Epithelial cell of proximal tubule (primary cell): Measurements from ENCODE around the gene SND1. TPM values are rescaled to one million over a fixed set of nuclear protein-coding genes. Genes with fewer than 3 reads are reported as not detected.

Experiments
- DNase-seq: peaks from one replicate; pipeline ENCODE4 v3.0.0-alpha.2; 2011; ENCODE audit warnings: low read depth
- H3K4me3 ChIP-seq: 2 replicates; pipeline ENCODE4 v1.5.1; 2011; ENCODE audit warnings: low read depth, mild to moderate bottlenecking, low read length
- total RNA-seq: library from RNA; depleted of rRNA; stranded (reverse); fragments of >200 nt; gene quantifications from 2 replicates; pipeline ENCODE4 v1.2.3, GENCODE V29; 2015
- TF ChIP-seq, protein P1 (sequence below): conservative IDR thresholded peaks from 2 replicates; pipeline ENCODE4 v1.5.1; 2012; ENCODE audit warnings: low read depth, mild to moderate bottlenecking, low read length

Gene SND1
- total RNA-seq, 1 donor from 2014 or later: 122 TPM

GRCh38 chr7:128059143-128059988 is 407.4 kb downstream of the SND1 start:
- no peak for DNase-seq
- H3K4me3 ChIP-seq: no peak overlapping the region
- TF ChIP-seq, protein P1, sequence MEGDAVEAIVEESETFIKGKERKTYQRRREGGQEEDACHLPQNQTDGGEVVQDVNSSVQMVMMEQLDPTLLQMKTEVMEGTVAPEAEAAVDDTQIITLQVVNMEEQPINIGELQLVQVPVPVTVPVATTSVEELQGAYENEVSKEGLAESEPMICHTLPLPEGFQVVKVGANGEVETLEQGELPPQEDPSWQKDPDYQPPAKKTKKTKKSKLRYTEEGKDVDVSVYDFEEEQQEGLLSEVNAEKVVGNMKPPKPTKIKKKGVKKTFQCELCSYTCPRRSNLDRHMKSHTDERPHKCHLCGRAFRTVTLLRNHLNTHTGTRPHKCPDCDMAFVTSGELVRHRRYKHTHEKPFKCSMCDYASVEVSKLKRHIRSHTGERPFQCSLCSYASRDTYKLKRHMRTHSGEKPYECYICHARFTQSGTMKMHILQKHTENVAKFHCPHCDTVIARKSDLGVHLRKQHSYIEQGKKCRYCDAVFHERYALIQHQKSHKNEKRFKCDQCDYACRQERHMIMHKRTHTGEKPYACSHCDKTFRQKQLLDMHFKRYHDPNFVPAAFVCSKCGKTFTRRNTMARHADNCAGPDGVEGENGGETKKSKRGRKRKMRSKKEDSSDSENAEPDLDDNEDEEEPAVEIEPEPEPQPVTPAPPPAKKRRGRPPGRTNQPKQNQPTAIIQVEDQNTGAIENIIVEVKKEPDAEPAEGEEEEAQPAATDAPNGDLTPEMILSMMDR: no peak

- no peak overlapping the region for H3K4me3 ChIP-seq
- DNase-seq: no peak
- TF ChIP-seq, protein P1: no peak
Measured at GRCh38 chr7:128060018-128060417, 408.0 kb downstream of the SND1 start.

DNA sequence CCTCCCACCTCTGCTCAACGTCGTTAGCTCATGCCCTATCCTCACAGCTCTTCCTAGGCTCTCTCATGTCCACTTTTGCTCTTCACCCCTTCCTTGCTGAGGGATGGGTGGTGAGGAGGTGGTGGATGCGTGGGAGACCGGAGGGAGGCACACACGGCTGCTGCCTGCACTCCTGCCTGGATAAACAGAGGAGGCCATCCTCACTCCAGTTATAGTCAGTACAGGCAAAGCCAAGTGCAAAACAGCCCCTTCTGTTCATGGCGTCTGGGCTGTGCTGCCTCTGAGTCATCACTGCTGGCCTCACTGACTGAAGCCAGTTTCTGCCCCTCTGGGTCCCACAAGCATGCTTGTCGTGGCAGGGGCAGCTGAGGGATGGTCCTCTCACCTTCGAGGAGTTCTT is 411.1 kb downstream of the SND1 start:
- DNase-seq: no peak
- TF ChIP-seq, protein P1: no peak
- H3K4me3 ChIP-seq: no peak overlapping the region

- TF ChIP-seq, protein P1: no peak
- no peak overlapping the region for H3K4me3 ChIP-seq
- DNase-seq: no peak
Measured at GRCh38 chr7:128065872-128066271, 413.9 kb downstream of the SND1 start.

- DNase-seq: no peak
- no peak overlapping the region for H3K4me3 ChIP-seq
- TF ChIP-seq, protein P1: no peak
Measured at GRCh38 chr7:128066395-128066794, 414.4 kb downstream of the SND1 start.

- no peak overlapping the region for H3K4me3 ChIP-seq
- TF ChIP-seq, protein P1: peak; percentile 9
- DNase-seq: no peak
Measured at GRCh38 chr7:128066858-128067257, 414.9 kb downstream of the SND1 start.

- no peak overlapping the region for H3K4me3 ChIP-seq
- DNase-seq: no peak
- TF ChIP-seq, protein P1: no peak
Measured at GRCh38 chr7:128067983-128068382, 416.0 kb downstream of the SND1 start.
